Smooth muscle cell (in vitro differentiated cells): Measurements from ENCODE around the gene METTL5. TPM values are rescaled to one million over a fixed set of nuclear protein-coding genes. Genes with fewer than 3 reads are reported as not detected.
"Not testable (repeated sequence)": the region's sequence is repeated elsewhere in the genome, so short reads cannot be mapped to it uniquely, and the experiment has no call there.

Experiments
- DNase-seq: peaks from one replicate; lab custom pipeline; 2025; ENCODE audit not compliant: unreplicated experiment; lab: John Stamatoyannopoulos, UW
- H2AFZ ChIP-seq: fragments of 200-600 bp; sonication (generic); 2 replicates; pipeline ENCODE4 v1.6.0; 2016; ENCODE audit warnings: antibody characterized with exemption, low read depth, mild to moderate bottlenecking
- H3F3A ChIP-seq: fragments of 200-600 bp; sonication (generic); 2 replicates; pipeline ENCODE4 v1.6.0; 2017; ENCODE audit warnings: antibody characterized with exemption, low read depth
- H3K27ac ChIP-seq: fragments of 200-600 bp; sonication (generic); 2 replicates; pipeline ENCODE4 v1.5.1; 2016; ENCODE audit warnings: low read depth, mild to moderate bottlenecking
- H3K27me3 ChIP-seq: fragments of 200-600 bp; sonication (generic); 2 replicates; pipeline ENCODE4 v1.6.1; 2016; ENCODE audit warnings: low read depth, mild to moderate bottlenecking
- H3K36me3 ChIP-seq: fragments of 200-600 bp; sonication (generic); 2 replicates; pipeline ENCODE4 v1.5.1; 2016; ENCODE audit warnings: low read depth
- H3K4me1 ChIP-seq: fragments of 200-600 bp; sonication (generic); 2 replicates; pipeline ENCODE4 v1.5.1; 2016; ENCODE audit warnings: low read depth
- H3K4me2 ChIP-seq: fragments of 200-600 bp; sonication (generic); 2 replicates; pipeline ENCODE4 v1.6.0; 2016; ENCODE audit warnings: mild to moderate bottlenecking
- H3K4me3 ChIP-seq: fragments of 200-600 bp; sonication (generic); 2 replicates; pipeline ENCODE4 v1.5.1; 2016; ENCODE audit warnings: mild to moderate bottlenecking
- H3K79me2 ChIP-seq: fragments of 200-600 bp; sonication (generic); 2 replicates; pipeline ENCODE4 v1.6.0; 2016; ENCODE audit warnings: low read depth, mild to moderate bottlenecking
- H3K9ac ChIP-seq: fragments of 200-600 bp; sonication (generic); 2 replicates; pipeline ENCODE4 v1.6.0; 2016; ENCODE audit warnings: low read depth
- H3K9me3 ChIP-seq: fragments of 200-600 bp; sonication (generic); replicated peaks from 2 replicates; pipeline ENCODE4 v1.5.1; 2016; ENCODE audit warnings: low read depth
- H4K20me1 ChIP-seq: fragments of 200-600 bp; sonication (generic); 2 replicates; pipeline ENCODE4 v1.6.0; 2016; ENCODE audit warnings: low read depth
- CTCF ChIP-seq: fragments of 200-600 bp; sonication (generic); IDR thresholded peaks from 2 replicates; pipeline ENCODE4 v1.5.1; 2017; ENCODE audit warnings: borderline replicate concordance, mild to moderate bottlenecking, antibody characterized with exemption; ENCODE audit not compliant: insufficient read depth, poor library complexity, severe bottlenecking
- WGBS: methylation state at CpG from one replicate; pipeline ENCODE4 v1.1.7; 2016; ENCODE audit warnings: low lambda C conversion rate; 5-methylcytosine and 5-hydroxymethylcytosine counted together
- polyA plus RNA-seq: library from polyadenylated mRNA; unstranded; fragments of >200 nt; fragmentation: Nextera tagmentation; extraction: Ambion mirVana; gene quantifications from 2 replicates; pipeline ENCODE4 v1.2.1, GENCODE V29; 2016
- total RNA-seq: library from RNA; depleted of rRNA; stranded (reverse); fragments of >200 nt; gene quantifications from 2 replicates; pipeline ENCODE4 v1.2.3, GENCODE V29; 2014

METTL5 gene
- total RNA-seq (72.5 and 84.0 TPM in 2 replicates), polyA plus RNA-seq (79.8 and 80.5 TPM in 2 replicates)

- peak within 1 kb of the TSS; percentile 29 for H2AFZ ChIP-seq
- TF ChIP-seq CTCF, result peak; percentile 87
- H4K20me1 ChIP-seq, result peaks cover 24% of the 10 kb centered on the region
- peak within 1 kb of the TSS; percentile 40 for H3K9ac ChIP-seq
- no peaks in the 10 kb centered on the region for H3K36me3 ChIP-seq
- no peaks in the 10 kb centered on the region for H3K27me3 ChIP-seq
- H3K79me2 ChIP-seq, result peaks cover 45% of the 10 kb centered on the region
- no peaks in the 10 kb centered on the region for H3K9me3 ChIP-seq
- H3F3A ChIP-seq, result no peaks in the 10 kb centered on the region
- H3K4me3 ChIP-seq, result peak within 1 kb of the TSS; percentile 67
- 5% methylated on average over 56 of the region's 61 CpGs for WGBS
- DNase-seq, result peak; percentile 57
- no peak within 1 kb of the TSS for H3K27ac ChIP-seq
- H3K4me1 ChIP-seq, result peaks cover 23% of the 10 kb centered on the region
- peak within 1 kb of the TSS; percentile 86 for H3K4me2 ChIP-seq
Observed at GRCh38 chr2:169824373-169825333, at the start of gene METTL5. Gene METTL5, minus strand, starts transcription at chr2:169824905. Its CDS starts 308 bp downstream, at chr2:169824597.

- no peak overlapping the region for H3K27ac ChIP-seq
- H3K4me3 ChIP-seq, result no peak overlapping the region
- peaks cover 39% of the 10 kb centered on the region for H4K20me1 ChIP-seq
- no peaks in the 10 kb centered on the region for H3K4me1 ChIP-seq
- H2AFZ ChIP-seq, result no peak overlapping the region
- no peaks in the 10 kb centered on the region for H3K27me3 ChIP-seq
- WGBS, result 100% methylated on average over 1 of the region's 1 CpG
- H3K36me3 ChIP-seq, result no peaks in the 10 kb centered on the region
- no peaks in the 10 kb centered on the region for H3K9me3 ChIP-seq
- peaks cover 42% of the 10 kb centered on the region for H3K79me2 ChIP-seq
- no peak for TF ChIP-seq CTCF
- DNase-seq, result no peak
- no peak overlapping the region for H3K4me2 ChIP-seq
- H3F3A ChIP-seq, result no peaks in the 10 kb centered on the region
- H3K9ac ChIP-seq, result no peak overlapping the region
Observed at GRCh38 chr2:169871994-169872393, 47.3 kb upstream of the METTL5 start.

GRCh38 chr2:169871369-169871768, 46.7 kb upstream of the METTL5 start:
- H3K36me3 ChIP-seq, H3F3A ChIP-seq, H3K27ac ChIP-seq, H3K4me3 ChIP-seq, H2AFZ ChIP-seq, H3K9ac ChIP-seq, H3K4me2 ChIP-seq, H3K4me1 ChIP-seq, H3K9me3 ChIP-seq, H3K27me3 ChIP-seq, DNase-seq: not testable (repeated sequence)
- Histone ChIP-seq H4K20me1 (peaks cover 45% of the 10 kb centered on the region), H3K79me2 (peaks cover 48% of the 10 kb centered on the region)
- WGBS, result 91% methylated on average over 9 of the region's 9 CpGs

GRCh38 chr2:169868951-169869350, 44.2 kb upstream of the METTL5 start:
- Histone ChIP-seq H3K36me3 (no peaks in the 10 kb centered on the region), H3K4me3 (no peak overlapping the region), H3K27ac (no peak overlapping the region), H3K4me2 (no peak overlapping the region), H3K9me3 (no peaks in the 10 kb centered on the region), H3K27me3 (no peaks in the 10 kb centered on the region), H3K4me1 (no peaks in the 10 kb centered on the region), H4K20me1 (peaks cover 66% of the 10 kb centered on the region), H3F3A (no peaks in the 10 kb centered on the region), H2AFZ (no peak overlapping the region), H3K79me2 (peaks cover 66% of the 10 kb centered on the region), H3K9ac (no peak overlapping the region)
- no peak for DNase-seq
- TF ChIP-seq CTCF, result no peak
- WGBS, result 68% methylated on average over 7 of the region's 7 CpGs
